Adipose tissue (tissue), 3 donors: ENCODE data around the gene DNAH3. TPM values are rescaled to one million over a fixed set of nuclear protein-coding genes. Genes with fewer than 3 reads are reported as not detected.
"Not testable (repeated sequence)": the region's sequence is repeated elsewhere in the genome, so short reads cannot be mapped to it uniquely, and the experiment has no call there.

Experiments used
- H3K27ac ChIP-seq: one replicate; pipeline ENCODE4 v1.5.1; 2013; ENCODE audit warnings: low read depth, low read length
- WGBS, 3 donors: extraction: QIAGEN DNeasy Blood & Tissue Kit; methylation state at CpG; one replicate each; pipeline ENCODE4 v1.1.7; 2013; 5-methylcytosine and 5-hydroxymethylcytosine counted together
- polyA plus RNA-seq, 3 donors: library from polyadenylated mRNA; stranded (reverse); fragments of 200-250 nt; gene quantifications; one replicate each; pipeline ENCODE4 v1.2.3, GENCODE V29; 2013
- donor health status: healthy with polysubstance abuse.
- donor health status: Bipolar disorder and iron deficiency.
- donor health status: healthy.

Gene DNAH3
- polyA plus RNA-seq, 3 donors: not detected

DNA sequence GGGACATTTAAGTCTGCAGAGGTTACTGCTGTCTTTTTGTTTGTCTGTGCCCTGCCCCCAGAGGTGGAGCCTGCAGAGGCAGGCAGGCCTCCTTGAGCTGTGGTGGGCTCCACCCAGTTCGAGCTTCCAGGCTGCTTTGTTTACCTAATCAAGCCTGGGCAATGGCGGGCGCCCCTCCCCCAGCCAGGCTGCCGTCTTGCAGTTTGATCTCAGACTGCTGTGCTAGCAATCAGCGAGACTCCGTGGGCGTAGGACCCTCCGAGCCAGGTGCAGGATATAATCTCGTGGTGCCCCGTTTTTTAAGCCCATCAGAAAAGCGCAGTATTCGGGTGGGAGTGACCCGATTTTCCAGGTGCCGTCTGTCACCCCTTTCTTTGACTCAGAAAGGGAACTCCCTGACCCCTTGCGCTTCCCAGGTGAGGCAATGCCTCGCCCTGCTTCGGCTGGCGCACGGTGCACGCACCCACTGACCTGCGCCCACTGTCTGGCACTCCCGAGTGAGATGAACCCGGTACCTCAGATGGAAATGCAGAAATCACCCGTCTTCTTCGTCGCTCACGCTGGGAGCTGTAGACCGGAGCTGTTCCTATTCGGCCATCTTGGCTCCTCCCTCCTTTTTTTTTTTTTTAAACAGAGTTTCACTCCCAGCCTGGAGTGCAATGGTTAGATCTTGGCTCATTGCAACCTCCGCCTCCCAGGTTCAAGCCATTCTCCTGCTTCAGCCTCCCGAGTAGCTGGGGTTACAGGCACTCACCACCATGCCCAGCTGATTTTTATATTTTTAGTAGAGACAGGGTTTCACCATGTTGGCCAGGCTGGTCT is 102.3 kb downstream of the DNAH3 start:
- not testable (repeated sequence) for H3K27ac ChIP-seq
- 72 to 77% (median 76%) methylated on average over 28 to 31 of the region's 31 CpGs for WGBS, 3 donors

DNA sequence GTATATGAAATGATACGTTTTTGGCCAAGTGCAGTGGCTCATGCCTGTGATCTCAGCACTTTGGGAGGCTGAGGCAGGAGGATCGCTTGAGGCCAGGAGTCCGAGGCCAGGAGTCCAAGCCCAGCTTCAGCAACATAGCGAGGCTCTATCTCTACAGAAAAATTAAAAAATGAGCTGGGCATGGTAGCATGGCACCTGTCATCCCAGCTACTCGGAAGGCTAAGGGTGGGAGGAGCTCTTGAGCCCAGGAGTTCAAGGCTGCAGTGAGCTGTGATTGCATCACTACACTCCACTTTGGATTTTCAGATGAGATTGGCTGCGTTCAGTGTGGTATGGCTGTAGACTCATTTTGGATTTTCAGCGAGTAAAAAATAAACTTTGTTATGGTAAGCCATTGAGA is 112.4 kb downstream of the DNAH3 start:
- H3K27ac ChIP-seq: no peak overlapping the region
- WGBS, 3 donors: 73 to 89% (median 87%) methylated on average over 7 of the region's 7 CpGs

DNA sequence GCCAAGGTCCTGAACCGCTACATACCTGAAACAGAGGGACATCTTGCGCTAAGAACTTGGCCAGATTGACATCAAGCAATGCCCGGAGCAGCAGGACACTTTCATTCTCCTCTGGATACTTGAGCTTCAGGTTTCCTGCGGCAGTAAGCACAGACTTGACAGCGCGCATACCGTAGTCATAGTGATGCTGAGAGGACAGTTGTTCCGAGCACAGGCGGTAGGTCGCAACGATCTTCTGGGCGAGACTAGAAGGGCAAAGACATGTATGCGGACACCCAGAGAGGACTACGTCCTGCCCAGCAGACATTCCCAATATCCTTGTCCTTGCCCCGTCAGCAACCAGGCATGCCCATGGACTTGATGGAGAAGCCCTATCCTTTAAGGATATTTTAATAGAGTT is 112.9 kb downstream of the DNAH3 start:
- WGBS, 3 donors: 91 to 94% (median 94%) methylated on average over 15 of the region's 15 CpGs

DNA sequence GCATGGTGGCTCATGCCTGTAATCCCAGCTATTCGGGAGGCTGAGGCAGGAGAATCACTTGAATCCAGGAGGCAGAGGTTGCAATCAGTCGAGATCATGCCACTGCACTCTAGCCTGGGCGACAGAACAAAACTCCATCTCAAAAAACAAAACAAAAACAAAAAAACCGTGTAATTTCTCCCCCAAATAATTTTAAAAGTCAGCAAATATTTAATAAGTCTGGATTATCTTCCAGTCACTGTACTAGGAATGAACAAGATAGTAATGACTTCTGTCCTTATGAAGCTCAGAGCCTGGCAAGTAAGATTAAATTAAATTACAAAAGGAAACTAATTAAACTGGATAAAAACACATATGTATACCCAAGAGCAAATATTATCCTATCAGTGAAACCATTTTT is 113.5 kb downstream of the DNAH3 start:
- 70 to 84% (median 82%) methylated on average over 4 of the region's 4 CpGs for WGBS, 3 donors
- no peak overlapping the region for H3K27ac ChIP-seq

More for the DNA sequence above, 112.9 kb downstream of the DNAH3 start:
- no peak overlapping the region for H3K27ac ChIP-seq

DNA sequence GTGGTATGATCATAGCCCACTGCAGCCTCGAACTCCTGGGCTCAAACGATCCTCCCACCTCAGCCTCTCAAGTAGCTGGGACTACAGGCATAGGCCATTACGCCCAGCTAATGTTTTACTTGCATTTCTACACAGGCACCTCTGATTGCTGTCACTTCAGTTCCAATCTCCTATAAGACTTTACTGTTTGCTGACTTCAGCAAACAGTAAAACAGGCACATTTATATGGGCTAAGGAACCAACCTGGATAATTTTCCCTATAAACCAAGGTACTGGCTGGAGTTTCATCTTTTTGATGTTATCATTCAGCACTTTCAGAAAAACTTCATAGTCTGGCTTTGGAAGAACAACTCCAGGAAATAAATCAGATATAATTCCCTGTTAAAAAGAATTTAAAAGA is 114.2 kb downstream of the DNAH3 start:
- H3K27ac ChIP-seq: no peak overlapping the region
- WGBS, 3 donors: 61 to 84% (median 74%) methylated on average over 3 of the region's 3 CpGs

DNA sequence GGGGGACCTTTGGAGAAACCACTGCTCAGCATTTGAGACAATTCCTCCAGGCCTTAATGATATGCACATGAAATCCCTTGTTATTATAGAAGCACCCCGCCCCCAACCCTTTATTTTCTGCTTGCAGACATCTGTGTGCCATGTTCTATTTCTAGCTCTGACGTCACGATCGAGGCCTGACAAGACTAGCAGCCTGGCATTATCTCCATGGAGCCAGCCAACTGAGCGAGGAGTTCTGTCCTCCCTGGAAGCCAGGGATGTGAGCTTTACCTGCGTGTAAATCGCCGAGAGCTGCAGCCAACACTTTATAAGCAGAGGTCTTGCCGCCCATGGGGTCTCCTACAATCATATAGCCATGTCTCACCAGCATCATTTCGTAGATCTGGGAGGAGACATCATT is 116.9 kb downstream of the DNAH3 start:
- WGBS, 3 donors: 77 to 87% (median 86%) methylated on average over 10 of the region's 10 CpGs
- H3K27ac ChIP-seq: no peak overlapping the region

DNA sequence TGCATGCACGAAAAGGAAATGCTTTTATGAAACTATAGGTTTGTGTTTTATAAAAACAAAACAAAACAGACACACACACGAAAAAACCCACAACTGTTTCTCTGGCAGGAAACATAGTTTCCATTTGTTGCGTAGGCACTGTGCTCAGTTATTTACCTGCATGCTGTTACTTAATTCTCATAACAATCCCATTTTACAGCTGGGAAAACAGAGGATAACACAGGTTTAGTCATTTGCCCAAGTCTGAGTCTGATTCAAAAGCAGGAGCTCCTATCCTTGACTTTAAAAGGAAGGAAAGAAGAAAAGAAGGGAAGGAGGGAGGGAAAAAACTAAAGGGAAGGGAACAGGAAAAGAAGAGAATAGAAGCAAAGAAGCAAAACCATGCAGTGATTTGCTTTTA is 117.4 kb downstream of the DNAH3 start:
- 68 to 71% (median 71%) methylated on average over 3 of the region's 3 CpGs for WGBS, 3 donors
- H3K27ac ChIP-seq: no peak overlapping the region

DNA sequence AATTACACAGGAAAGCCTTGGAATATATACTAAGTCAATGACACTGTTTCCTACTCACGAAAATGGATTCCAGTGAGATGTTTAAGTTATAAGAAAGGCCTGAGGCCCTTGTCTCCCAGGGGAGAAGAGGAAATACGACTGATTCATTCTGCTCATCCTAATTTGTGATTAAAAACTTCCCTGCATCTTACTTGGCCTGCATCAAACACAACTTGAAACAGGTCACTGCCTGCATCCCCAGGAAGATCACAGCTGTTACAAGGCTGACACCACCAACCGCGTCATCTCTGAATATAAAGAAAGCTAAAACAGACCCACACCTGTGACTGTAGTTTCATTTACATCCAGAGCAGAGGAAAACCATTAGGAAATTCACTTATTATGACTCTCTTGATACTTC is 121.9 kb downstream of the DNAH3 start:
- 67 to 76% (median 73%) methylated on average over 4 of the region's 4 CpGs for WGBS, 3 donors
- H3K27ac ChIP-seq: no peak overlapping the region

DNA sequence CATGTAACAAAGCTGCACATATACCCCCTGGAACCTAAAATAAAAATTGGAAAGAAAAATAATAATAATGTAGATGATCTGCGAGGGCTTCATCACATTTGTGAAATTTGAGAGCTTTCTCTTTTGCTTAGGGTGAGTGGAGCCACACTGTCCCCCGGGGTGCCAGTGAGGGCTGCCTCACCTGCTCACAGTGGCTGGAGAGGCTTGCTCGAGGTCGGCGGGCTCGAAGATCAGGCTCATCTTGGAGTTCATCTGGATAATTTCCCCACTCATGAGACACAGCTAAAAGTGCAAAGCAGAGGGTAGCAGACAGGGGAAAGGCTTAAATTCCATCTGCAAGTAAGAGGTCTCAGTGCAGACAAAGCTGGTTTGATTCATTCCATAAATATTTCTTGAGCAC is 123.8 kb downstream of the DNAH3 start:
- WGBS, 3 donors: 76 to 89% (median 85%) methylated on average over 6 of the region's 6 CpGs
- no peak overlapping the region for H3K27ac ChIP-seq

DNA sequence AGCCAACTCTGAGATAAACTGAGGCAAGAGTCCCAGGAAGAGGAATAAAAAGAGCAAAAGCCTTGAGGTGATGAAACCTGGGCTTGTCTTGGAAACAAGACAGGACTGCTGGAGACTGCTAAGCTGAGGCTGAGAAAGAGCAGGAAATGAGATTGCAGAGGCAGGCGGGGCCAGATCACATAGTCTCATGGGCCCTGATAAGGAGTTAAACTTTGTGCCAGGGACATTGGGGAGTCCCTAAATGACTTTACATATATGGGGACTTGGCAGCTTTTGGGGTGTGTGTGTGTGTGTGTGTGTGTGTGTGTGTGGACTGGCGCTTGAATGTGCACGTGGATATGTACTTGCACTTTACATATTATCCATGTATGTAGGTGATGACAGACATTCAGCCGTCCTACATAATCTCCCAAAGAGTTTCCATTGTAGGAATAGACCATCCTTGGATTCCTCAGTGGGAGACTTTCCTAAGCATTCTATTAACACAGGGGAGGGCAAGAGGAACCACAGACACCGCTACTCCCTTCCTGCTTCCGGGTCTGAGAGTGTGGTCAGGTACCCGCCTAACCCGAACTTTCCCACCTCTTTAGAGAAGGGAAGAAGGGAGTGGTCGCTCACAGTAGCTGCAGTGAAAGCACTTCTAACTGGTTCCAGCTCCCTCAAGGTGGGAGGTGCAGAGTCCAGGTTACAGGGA is 127.0 kb downstream of the DNAH3 start:
- 52 to 77% (median 53%) methylated on average over 9 of the region's 9 CpGs for WGBS, 3 donors

DNA sequence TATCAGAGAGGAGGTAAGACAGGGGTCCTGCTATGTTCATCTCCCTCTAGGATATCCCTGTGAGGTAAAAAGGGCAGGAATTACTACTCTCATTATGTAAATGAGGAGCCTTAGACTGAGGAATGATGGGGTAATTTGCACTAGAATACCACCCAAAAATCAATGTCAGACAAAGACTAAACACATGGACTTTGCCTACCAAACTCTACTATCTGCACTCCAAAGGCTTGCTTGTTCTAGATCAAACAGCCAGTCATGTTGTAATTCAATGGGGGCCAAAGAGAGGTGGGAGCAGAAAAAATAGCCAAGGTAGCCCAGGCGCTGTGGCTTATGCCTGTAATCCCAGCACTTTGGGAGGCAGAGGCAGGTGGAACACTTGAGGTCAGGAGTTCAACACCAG is 129.3 kb downstream of the DNAH3 start:
- H3K27ac ChIP-seq: no peak overlapping the region
- 67 to 92% (median 90%) methylated on average over 1 of the region's 1 CpG for WGBS, 3 donors

More for the DNA sequence above, 127.0 kb downstream of the DNAH3 start:
- no peak overlapping the region for H3K27ac ChIP-seq

DNA sequence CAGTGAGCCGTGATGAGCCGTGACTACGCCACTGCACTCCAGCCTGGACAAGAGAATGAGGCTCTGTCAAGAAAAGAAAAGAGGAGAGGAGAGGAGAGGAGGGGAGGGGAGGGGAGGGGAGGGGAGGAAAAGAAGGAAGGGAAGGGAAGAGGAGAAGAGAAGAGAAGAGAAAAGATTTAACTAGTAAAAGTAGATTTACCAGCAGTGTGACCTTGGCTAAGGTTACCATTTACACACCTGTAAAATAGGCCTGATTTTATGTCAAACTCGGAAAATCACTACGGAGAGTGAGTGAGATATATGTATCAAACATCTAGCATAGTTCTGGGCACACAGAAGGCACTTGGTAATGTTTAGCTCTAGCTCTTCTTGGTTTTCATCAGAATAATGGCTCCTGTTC is 140.8 kb downstream of the DNAH3 start:
- WGBS, 3 donors: 89 to 98% (median 97%) methylated on average over 5 of the region's 5 CpGs
- H3K27ac ChIP-seq: no peak overlapping the region

DNA sequence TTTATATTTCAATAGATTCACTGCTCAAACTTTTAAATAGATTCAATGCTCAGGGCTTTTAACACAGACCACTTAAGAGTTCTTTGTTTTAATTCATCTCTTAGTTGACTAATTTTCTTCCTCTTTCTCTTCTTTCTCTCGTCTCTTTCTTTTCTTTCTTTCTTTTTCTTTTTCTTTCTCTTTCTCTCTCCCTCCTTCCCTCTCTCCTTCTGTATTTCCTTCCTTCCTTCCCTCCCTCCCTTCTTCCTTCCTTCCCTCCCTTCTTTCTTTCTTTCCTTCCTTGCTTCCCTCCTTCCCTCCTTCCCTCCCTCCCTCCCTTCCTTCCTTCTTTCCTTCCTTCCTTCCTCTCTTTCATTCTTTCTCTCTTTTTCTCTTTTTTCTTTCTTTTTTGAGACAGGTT is 145.6 kb downstream of the DNAH3 start:
- 19 to 60% (median 59%) methylated on average over 1 of the region's 1 CpG for WGBS, 3 donors
- no peak overlapping the region for H3K27ac ChIP-seq

DNA sequence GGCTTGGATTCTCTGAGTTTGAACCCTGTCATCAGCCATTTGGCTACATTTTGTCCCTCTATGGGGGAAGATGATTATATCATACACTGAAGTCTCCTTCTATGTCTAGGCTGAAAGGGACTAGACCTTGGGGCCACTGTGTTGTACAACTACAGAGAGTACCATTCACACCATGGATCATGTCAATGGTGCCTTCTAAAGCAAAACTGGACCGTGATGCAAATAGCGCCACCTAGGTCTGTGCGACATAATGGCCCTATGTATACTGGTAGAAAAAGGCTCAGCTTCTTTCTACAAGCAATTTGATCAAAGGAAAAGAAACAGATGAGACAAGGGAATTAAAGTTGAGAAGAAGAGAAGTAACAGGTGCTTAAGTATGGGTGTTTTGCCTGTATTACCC is 149.4 kb downstream of the DNAH3 start:
- WGBS, 3 donors: 22 to 57% (median 53%) methylated on average over 3 of the region's 3 CpGs
- H3K27ac ChIP-seq: no peak overlapping the region

DNA sequence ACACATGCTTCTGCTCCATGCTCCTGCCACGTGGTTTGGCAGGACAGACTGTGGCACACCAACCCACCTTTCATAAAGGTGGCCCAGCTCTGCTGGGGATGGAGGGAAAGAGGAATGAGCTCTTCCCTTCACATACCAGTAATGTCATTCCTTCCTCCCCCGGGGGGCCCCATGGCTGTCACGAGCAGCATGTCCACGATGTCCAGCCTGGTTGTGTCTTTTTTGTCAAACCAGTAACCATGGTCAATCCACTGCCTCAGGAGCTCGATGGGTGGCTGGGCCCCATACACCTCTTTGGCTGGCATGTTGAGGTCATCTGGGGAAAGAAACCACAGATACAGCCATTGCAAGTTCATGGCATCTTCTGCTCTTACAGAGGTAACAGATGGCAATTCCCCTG is 153.5 kb downstream of the DNAH3 start:
- WGBS, 3 donors: 80 to 89% (median 87%) methylated on average over 5 of the region's 5 CpGs
- no peak overlapping the region for H3K27ac ChIP-seq

DNA sequence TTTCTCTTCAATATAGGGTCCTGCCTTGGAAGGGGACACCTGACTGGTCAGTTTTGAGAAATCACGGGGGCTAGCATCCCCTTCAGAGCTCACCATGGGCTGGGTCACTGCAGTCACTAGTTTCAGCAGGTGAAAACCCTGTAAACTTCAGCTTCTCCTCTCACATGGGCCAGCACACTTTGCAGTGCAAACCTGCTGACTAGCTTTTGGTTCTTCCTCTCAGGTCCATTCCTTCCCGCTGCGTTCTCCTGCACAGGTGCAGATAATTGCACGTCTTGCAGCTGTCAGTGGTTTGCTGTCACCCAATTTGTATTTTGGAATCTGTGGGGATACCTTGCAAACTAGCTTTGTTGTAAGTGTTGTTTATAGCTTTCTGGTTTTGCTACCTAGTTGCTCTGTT is 154.9 kb downstream of the DNAH3 start:
- H3K27ac ChIP-seq: no peak overlapping the region
- WGBS, 3 donors: 71 to 90% (median 81%) methylated on average over 4 of the region's 4 CpGs

DNA sequence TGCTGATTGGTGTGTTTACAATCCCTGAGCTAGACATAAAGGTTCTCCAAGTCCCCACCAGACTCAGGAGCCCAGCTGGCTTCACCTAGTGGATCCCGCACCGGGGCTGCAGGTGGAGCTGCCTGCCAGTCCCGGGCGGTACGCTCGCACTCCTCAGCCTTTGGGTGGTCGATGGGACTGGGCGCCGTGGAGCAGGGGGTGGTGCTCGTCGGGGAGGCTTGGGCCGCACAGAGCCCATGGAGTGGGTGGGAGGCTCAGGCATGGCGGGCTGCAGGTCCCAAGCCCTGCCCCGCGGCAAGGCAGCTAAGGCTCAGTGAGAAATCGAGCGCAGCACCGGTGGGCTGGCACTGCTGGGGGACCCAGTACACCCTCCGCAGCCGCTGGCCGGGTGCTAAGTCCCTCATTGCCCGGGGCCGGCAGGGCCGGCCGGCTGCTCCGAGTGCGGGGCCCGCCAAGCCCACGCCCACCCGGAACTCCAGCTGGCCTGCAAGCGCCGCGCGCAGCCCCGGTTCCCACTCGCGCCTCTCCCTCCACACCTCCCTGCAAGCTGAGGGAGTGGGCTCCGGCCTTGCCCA is 161.1 kb downstream of the DNAH3 start:
- 90 to 94% (median 92%) methylated on average over 23 to 38 of the region's 38 CpGs for WGBS, 3 donors
- H3K27ac ChIP-seq: not testable (repeated sequence)

DNA sequence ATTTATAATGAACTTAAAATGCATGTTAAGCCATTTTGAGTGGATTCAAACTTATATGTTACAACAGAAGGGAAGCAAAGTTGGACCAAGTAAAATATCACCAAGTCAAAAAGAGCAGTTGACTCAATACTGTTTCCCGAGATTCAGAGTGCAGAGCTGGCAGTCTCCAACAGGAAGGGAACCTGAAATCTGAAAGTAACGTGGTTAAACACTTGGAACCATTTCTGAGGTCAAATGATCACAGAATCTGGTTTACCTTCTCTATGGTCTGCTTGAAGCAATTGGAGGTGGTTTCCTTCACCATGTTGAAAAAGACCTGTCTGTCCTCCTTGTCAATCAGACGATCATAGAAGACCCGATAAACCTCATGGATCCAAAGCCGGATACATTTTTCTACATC is 163.6 kb downstream of the DNAH3 start:
- H3K27ac ChIP-seq: no peak overlapping the region
- WGBS, 3 donors: 75 to 76% (median 75%) methylated on average over 5 of the region's 5 CpGs

DNA sequence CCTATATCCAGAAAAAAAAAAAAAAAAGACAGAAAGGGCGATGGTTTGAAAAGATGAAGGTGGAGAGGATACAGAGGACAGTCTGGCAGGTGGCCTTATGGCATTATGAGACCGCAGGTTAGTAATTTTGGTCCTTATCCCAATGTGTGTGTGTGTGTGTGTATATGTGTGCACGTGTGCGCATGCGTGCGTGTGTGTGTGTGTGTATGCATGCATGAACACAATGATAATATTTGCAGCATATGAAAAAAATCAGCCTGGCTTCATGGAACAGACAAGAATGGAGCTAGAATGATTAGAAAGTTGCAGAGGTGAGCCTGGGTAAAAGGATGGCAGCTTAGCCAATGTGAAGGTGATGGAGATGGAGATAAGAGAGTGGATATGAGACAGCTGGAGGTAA is 166.6 kb downstream of the DNAH3 start:
- no peak overlapping the region for H3K27ac ChIP-seq
- 89 to 92% (median 91%) methylated on average over 6 of the region's 6 CpGs for whole genome bisulfite sequencing, 3 donors
